Smooth muscle cell (in vitro differentiated cells): ENCODE data around the gene TJP1. TPM values are rescaled to one million over a fixed set of nuclear protein-coding genes. Genes with fewer than 3 reads are reported as not detected.

Experiments used
- DNase-seq: peaks from one replicate; lab custom pipeline; 2025; ENCODE audit not compliant: unreplicated experiment; lab: John Stamatoyannopoulos, UW
- H2AFZ ChIP-seq: fragments of 200-600 bp; sonication (generic); 2 replicates; pipeline ENCODE4 v1.6.0; 2016; ENCODE audit warnings: antibody characterized with exemption, low read depth, mild to moderate bottlenecking
- H3F3A ChIP-seq: fragments of 200-600 bp; sonication (generic); 2 replicates; pipeline ENCODE4 v1.6.0; 2017; ENCODE audit warnings: antibody characterized with exemption, low read depth
- H3K27ac ChIP-seq: fragments of 200-600 bp; sonication (generic); 2 replicates; pipeline ENCODE4 v1.5.1; 2016; ENCODE audit warnings: low read depth, mild to moderate bottlenecking
- H3K27me3 ChIP-seq: fragments of 200-600 bp; sonication (generic); 2 replicates; pipeline ENCODE4 v1.6.1; 2016; ENCODE audit warnings: low read depth, mild to moderate bottlenecking
- H3K36me3 ChIP-seq: fragments of 200-600 bp; sonication (generic); 2 replicates; pipeline ENCODE4 v1.5.1; 2016; ENCODE audit warnings: low read depth
- H3K4me1 ChIP-seq: fragments of 200-600 bp; sonication (generic); 2 replicates; pipeline ENCODE4 v1.5.1; 2016; ENCODE audit warnings: low read depth
- H3K4me2 ChIP-seq: fragments of 200-600 bp; sonication (generic); 2 replicates; pipeline ENCODE4 v1.6.0; 2016; ENCODE audit warnings: mild to moderate bottlenecking
- H3K4me3 ChIP-seq: fragments of 200-600 bp; sonication (generic); 2 replicates; pipeline ENCODE4 v1.5.1; 2016; ENCODE audit warnings: mild to moderate bottlenecking
- H3K79me2 ChIP-seq: fragments of 200-600 bp; sonication (generic); 2 replicates; pipeline ENCODE4 v1.6.0; 2016; ENCODE audit warnings: low read depth, mild to moderate bottlenecking
- H3K9ac ChIP-seq: fragments of 200-600 bp; sonication (generic); 2 replicates; pipeline ENCODE4 v1.6.0; 2016; ENCODE audit warnings: low read depth
- H3K9me3 ChIP-seq: fragments of 200-600 bp; sonication (generic); replicated peaks from 2 replicates; pipeline ENCODE4 v1.5.1; 2016; ENCODE audit warnings: low read depth
- H4K20me1 ChIP-seq: fragments of 200-600 bp; sonication (generic); 2 replicates; pipeline ENCODE4 v1.6.0; 2016; ENCODE audit warnings: low read depth
- CTCF ChIP-seq: fragments of 200-600 bp; sonication (generic); IDR thresholded peaks from 2 replicates; pipeline ENCODE4 v1.5.1; 2017; ENCODE audit warnings: borderline replicate concordance, mild to moderate bottlenecking, antibody characterized with exemption; ENCODE audit not compliant: insufficient read depth, poor library complexity, severe bottlenecking
- WGBS: methylation state at CpG from one replicate; pipeline ENCODE4 v1.1.7; 2016; ENCODE audit warnings: low lambda C conversion rate; 5-methylcytosine and 5-hydroxymethylcytosine counted together
- polyA plus RNA-seq: library from polyadenylated mRNA; unstranded; fragments of >200 nt; fragmentation: Nextera tagmentation; extraction: Ambion mirVana; gene quantifications from 2 replicates; pipeline ENCODE4 v1.2.1, GENCODE V29; 2016
- total RNA-seq: library from RNA; depleted of rRNA; stranded (reverse); fragments of >200 nt; gene quantifications from 2 replicates; pipeline ENCODE4 v1.2.3, GENCODE V29; 2014

Gene TJP1
- total and polyA plus RNA-seq, 2 experiments from 2014 or later: 28.4 to 73.1 TPM

- H3K79me2 ChIP-seq: no peaks in the 10 kb centered on the region
- H3K27ac ChIP-seq: no peak overlapping the region
- H3K27me3 ChIP-seq: no peaks in the 10 kb centered on the region
- H3K9me3 ChIP-seq: no peaks in the 10 kb centered on the region
- H3K4me1 ChIP-seq: no peaks in the 10 kb centered on the region
- H3K9ac ChIP-seq: no peak overlapping the region
- 83% methylated on average over 20 of the region's 20 CpGs for WGBS
- no peak for DNase-seq
- H3F3A ChIP-seq: no peaks in the 10 kb centered on the region
- TF ChIP-seq CTCF: no peak
- no peaks in the 10 kb centered on the region for H4K20me1 ChIP-seq
- no peak overlapping the region for H3K4me3 ChIP-seq
- no peak overlapping the region for H2AFZ ChIP-seq
- H3K36me3 ChIP-seq: no peaks in the 10 kb centered on the region
- H3K4me2 ChIP-seq: no peak overlapping the region
Observed at GRCh38 chr15:29685156-29686078, 136.9 kb downstream of the TJP1 start.

GRCh38 chr15:29682781-29683180 lies 139.5 kb downstream of the TJP1 start:
- no peak overlapping the region for H3K4me2 ChIP-seq
- H3K79me2 ChIP-seq: no peaks in the 10 kb centered on the region
- H3K27ac ChIP-seq: no peak overlapping the region
- no peaks in the 10 kb centered on the region for H4K20me1 ChIP-seq
- 79% methylated on average over 3 of the region's 3 CpGs for WGBS
- DNase-seq: no peak
- no peak overlapping the region for H2AFZ ChIP-seq
- H3K9ac ChIP-seq: no peak overlapping the region
- no peaks in the 10 kb centered on the region for H3F3A ChIP-seq
- H3K27me3 ChIP-seq: no peaks in the 10 kb centered on the region
- no peaks in the 10 kb centered on the region for H3K4me1 ChIP-seq
- H3K36me3 ChIP-seq: no peaks in the 10 kb centered on the region
- H3K4me3 ChIP-seq: no peak overlapping the region
- TF ChIP-seq CTCF: no peak
- no peaks in the 10 kb centered on the region for H3K9me3 ChIP-seq

GRCh38 chr15:29682361-29682760 lies 139.9 kb downstream of the TJP1 start:
- Histone ChIP-seq H3K4me3 (no peak overlapping the region), H3F3A (no peaks in the 10 kb centered on the region), H3K27ac (no peak overlapping the region), H3K4me2 (no peak overlapping the region), H3K27me3 (no peaks in the 10 kb centered on the region), H2AFZ (no peak overlapping the region), H3K79me2 (no peaks in the 10 kb centered on the region), H3K4me1 (no peaks in the 10 kb centered on the region), H4K20me1 (no peaks in the 10 kb centered on the region), H3K9ac (no peak overlapping the region), H3K9me3 (no peaks in the 10 kb centered on the region), H3K36me3 (no peaks in the 10 kb centered on the region)
- no peak for TF ChIP-seq CTCF
- no peak for DNase-seq
- WGBS: 86% methylated on average over 4 of the region's 4 CpGs
